ENCODE results near the gene RPS19.
A peak's percentile ranks its signal among the peaks of the same experiment; 100 is the strongest.

Gene RPS19

GRCh38 chr19:41879670-41880328, 19.7 kb downstream of the RPS19 start:
- DNase-seq, result no peak

GRCh38 chr19:41880329-41880708, 20.3 kb downstream of the RPS19 start:
- DNase-seq, result no peak

GRCh38 chr19:41882568-41883462, 22.8 kb downstream of the RPS19 start, which contains the start of gene ARHGEF1:
ARHGEF1 (plus strand) TSS chr19:41883184; CDS start chr19:41888083, 4,899 bp downstream.
- peak; percentile 23 for DNase-seq

- no peak for DNase-seq
Measured at GRCh38 chr19:41883463-41883820, 23.4 kb downstream of the RPS19 start.

GRCh38 chr19:41883821-41884733, 24.0 kb downstream of the RPS19 start:
- peak; percentile 96 for DNase-seq

GRCh38 chr19:41886761-41887710, 27.0 kb downstream of the RPS19 start:
- no peak for DNase-seq

- peak; percentile 22 for DNase-seq
Measured at GRCh38 chr19:41887711-41888382, 27.8 kb downstream of the RPS19 start.

- no peak for DNase-seq
Measured at GRCh38 chr19:41888926-41889325, 28.9 kb downstream of the RPS19 start.

GRCh38 chr19:41889896-41890295, 29.8 kb downstream of the RPS19 start:
- DNase-seq, result no peak

- DNase-seq, result no peak
Measured at GRCh38 chr19:41890936-41891335, 30.9 kb downstream of the RPS19 start.

GRCh38 chr19:41892173-41892902, 32.3 kb downstream of the RPS19 start:
- no peak for DNase-seq

GRCh38 chr19:41893899-41894298, 33.8 kb downstream of the RPS19 start:
- DNase-seq, result peak; percentile 24

GRCh38 chr19:41894350-41894749, 34.3 kb downstream of the RPS19 start:
- no peak for DNase-seq

GRCh38 chr19:41895745-41896580, 35.9 kb downstream of the RPS19 start:
- no peak for DNase-seq

GRCh38 chr19:41896581-41896942, 36.5 kb downstream of the RPS19 start:
- DNase-seq, result no peak

GRCh38 chr19:41897181-41897580, 37.1 kb downstream of the RPS19 start:
- no peak for DNase-seq

- no peak for DNase-seq
Measured at GRCh38 chr19:41897820-41898219, 37.8 kb downstream of the RPS19 start.

GRCh38 chr19:41898235-41898634, 38.2 kb downstream of the RPS19 start:
- DNase-seq, result no peak

GRCh38 chr19:41901707-41902360, 41.8 kb downstream of the RPS19 start:
- DNase-seq, result no peak

All from fibroblast of skin of right quadriceps (primary cell).